Stimulated activated CD4-positive, alpha-beta T cell treated with anti-CD3 and anti-CD28 coated beads, TNF-alpha, amount 100 ng/mL, for 4 hours (primary cell): ENCODE data around the gene LRRC34.

ENCODE experiments used
- DNase-seq, 3 experiments: peaks; one replicate each; pipeline ENCODE4 v3.0.0-alpha.2; 2020; ENCODE audit warnings: low read depth in 3 of 3

Gene LRRC34

DNA sequence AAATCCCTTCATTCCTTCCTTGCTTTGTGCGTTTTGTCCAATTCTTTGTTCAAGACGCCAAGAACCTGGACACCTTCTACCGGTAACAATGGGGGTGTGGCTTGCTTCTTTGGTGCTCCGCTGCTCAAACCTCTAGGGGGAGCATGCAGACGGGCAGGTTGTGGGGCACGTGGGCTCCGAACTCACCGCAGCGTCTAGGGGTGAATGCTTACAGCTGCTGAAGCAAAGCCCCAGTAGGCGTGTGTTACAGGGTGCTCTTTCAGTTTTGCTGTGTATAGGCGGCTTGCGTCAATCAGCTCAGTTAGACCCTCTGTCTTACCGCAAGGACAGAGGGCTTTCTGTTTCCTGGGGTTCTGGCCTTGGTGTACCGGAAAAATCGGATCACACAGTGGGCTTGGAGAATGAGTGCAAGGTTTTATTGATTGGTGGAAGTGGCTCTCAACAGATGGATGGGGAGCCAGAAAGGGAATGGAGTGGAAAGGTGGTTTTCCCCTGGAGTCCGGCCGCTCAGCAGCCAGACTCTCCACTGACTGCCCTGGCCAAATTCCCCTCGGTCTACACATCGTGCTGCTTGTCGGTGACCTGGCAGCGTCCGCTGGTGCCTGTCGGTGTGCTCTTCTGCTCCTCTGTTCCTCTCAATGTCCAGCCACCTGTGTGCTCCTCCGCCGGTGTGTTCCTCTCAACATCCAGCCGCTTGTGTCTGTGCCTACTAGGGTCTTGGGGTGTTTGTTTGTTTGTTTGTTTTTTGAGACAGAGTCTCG, 1.2 kb upstream of the LRRC34 start:
- peak; percentile 26 to 66 (median 52) for DNase-seq

- DNase-seq = no peak
Measured at GRCh38 chr3:169813278-169813677, 574 bp upstream of the LRRC34 start.

DNA sequence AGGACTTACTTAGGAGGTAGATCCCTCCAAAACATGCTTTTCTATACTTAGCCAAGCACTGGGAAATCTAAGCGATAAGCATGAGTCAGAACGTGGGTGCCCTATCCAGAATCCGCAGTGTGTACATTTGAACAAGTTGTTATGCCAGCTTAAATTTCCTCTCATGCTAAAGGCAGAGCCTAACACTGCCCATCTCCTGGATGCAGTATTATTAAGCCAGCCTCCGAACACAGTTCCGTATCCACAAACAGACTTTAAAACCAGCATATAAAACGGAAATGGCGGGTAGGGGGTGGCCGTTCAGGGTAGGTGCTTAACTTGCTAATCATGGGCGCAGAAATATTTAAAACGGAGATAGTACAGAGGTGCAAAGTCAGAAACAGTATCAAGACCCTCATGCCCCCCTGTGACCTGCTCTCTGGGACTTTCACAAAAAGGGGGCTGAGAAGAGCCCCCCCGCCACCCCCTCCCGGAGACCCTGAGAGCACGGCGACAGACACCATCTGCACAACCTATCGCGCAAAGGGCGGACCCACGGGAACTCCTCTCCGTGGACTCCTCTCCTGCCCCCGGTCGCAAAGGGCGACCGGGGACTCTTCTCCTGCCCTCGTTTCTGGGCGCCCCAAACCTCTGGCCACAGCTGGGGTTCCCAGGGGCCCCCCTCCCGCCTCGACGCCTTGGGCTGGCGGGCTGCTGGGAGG, 923 bp downstream of the LRRC34 start:
- DNase-seq = no peak

GRCh38 chr3:169809230-169809795, 3.4 kb downstream of the LRRC34 start:
- no peak for DNase-seq

- no peak for DNase-seq
Measured at GRCh38 chr3:169804681-169805080, 8.0 kb downstream of the LRRC34 start.

- DNase-seq = no peak
Measured at GRCh38 chr3:169792359-169792758, 20.3 kb downstream of the LRRC34 start.

DNA sequence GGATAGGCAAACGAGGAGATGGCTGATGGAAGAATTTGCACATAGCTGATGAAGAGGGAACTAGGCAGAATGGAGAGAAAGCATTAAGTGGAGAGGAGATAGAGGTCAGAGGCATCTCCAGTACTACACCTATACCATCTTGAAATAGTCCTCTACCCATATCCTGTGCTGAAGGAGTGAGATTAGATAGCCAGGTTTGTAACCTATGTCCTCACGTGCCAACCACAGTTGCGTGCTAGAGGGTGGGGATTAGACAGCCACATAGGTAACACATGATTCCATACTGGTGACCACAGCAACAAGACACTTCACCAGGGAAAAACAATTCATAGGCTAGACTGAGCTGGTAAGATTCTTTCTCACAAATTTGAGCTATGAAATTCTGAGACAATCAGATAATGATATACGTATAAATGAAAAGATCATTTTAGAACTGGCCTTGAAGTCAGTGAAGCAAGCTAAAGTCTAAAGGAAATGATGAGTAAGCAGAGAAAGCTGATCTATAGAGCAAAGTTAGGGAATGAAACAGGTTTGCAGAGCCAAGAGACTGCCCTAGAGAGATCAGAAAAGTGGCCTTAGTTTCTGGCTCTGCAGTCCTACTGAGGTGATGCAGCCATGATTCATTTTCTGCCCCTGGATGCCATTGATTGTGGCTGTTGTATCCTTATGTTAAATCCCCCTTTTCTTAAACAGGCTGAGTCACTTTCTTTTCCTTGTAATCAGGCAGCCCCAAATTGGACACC, 21.8 kb downstream of the LRRC34 start:
- DNase-seq = no peak

DNA sequence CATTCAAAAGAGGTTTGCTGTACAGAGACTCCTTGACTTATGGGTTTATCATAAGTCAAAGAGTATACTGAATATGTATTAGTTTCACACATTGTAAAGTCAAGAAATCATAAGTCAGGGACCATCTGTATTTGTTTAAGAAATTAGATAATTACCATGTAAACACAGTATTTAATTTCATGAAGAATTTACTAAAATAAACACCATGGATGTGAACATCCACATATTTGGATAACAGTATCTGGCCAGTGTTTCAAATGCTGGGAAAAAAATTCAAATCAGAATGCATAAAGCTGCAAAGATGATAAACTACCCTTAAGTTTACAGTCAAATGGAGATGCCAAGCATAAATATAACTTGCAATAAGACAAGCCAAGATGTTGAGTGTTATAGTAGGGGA, 22.5 kb downstream of the LRRC34 start:
- DNase-seq = no peak

- DNase-seq = no peak
Measured at GRCh38 chr3:169787791-169788190, 24.9 kb downstream of the LRRC34 start.

- no peak for DNase-seq
Measured at GRCh38 chr3:169787120-169787519, 25.6 kb downstream of the LRRC34 start.

DNA sequence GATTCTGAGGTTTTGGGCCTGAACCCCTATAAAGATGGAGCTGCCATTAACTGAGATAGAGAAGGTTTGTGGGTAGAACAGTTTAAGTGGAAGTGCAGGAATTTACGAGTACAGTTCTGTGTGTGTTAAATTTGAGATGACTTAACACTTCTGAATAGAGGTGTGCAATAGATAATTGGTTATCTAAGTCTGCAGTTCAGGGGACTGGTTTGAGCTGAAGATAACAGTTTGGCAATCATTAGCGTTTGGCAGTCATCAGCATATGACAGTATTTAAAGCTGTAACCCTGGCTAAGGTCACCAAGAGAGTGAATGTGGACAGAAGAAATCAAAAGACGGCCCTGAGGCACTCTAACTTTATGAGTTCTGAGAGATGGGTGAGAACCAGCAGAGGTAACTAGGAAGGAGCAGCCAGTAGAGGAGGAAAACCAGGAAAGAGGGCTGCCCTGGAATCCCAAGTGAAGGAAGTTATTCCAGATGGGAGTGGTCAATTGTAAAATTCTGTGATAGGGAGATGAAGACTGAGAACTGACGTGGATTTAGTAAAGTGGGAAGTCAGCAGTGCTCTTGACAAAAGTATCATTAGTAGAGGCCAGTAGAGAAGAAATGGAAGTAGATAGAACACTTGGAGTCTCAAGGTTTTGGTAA, 31.4 kb downstream of the LRRC34 start:
- no peak for DNase-seq

- no peak for DNase-seq
Measured at GRCh38 chr3:169780742-169781141, 32.0 kb downstream of the LRRC34 start.

DNA sequence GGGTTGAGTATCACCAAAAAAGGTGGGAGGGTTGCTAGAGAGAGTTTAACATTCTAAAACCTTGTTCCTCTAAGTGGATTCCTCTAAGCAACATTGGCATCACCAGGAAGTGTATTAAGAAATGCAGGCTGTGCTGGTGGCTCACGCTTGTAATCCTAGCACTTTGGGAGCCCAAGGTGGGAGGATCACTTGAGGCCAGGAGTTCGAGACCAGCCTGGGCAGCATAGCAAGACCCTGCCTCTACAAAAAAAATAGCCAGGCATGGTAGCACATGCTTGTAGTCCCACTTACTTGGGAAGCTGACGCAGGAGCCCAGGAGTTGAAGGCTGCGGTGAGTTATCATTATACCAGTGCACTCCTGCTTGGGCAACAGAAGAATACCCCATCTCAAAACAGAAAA, 34.9 kb downstream of the LRRC34 start:
- DNase-seq = no peak

- DNase-seq = no peak
Measured at GRCh38 chr3:169774186-169774585, 38.5 kb downstream of the LRRC34 start.

DNA sequence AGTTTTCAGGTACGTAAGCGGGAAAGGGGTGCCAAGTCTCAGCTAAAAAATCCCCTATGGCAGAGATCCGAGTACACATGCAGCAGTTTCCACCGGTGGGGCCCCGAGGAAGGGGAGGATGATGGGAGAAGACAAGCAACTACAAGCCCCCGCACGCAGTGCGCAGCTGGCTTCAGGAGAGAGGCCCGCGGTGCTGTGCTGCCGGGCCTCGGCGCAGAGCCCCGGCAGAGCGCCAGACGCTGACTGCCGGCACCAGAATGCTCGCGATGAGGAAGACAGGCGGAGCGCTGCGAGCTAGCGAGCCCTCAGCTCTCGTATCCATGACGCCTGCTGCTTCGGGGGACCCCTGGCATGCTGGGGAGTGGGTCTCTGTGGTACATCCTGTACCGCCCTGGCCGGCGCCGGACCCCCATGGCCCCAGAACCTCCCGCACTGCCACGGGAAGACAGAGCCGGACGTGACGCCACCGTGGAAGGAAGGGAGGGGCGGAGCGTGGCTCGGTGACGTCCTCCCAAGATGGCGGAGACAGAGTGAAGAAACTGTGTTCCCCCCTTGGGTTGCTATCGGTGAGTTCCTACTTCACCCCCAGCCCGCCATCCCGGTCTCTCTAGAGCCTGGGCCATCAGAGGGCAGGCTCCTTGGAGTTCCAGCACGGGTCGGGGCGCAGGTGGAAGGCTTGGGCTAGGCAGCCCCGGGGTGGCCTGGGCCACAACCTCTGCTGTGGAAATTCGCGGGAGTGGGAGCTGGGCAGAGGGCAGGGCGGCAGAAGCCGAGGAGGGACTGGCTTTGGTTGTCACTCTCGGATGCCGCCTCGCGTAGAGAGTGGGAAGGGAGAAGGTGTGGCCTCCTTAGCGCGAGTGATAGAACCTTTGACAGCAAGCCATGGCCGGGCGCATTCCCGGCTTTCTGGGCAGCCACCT, 39.5 kb downstream of the LRRC34 start, which contains the start of gene MYNN:
MYNN (plus strand) TSS at position 500 of the 920 bp plus-strand sequence. CDS start 900 bp downstream, outside the sequence.
- DNase-seq = peak; percentile 86 to 88 (median 88)

- DNase-seq = peak in 1 of 3 experiments; percentile 37
Measured at GRCh38 chr3:169772305-169772896, 40.3 kb downstream of the LRRC34 start.

GRCh38 chr3:169771497-169772304, 41.0 kb downstream of the LRRC34 start:
- peak; percentile 18 to 36 (median 30) for DNase-seq

DNA sequence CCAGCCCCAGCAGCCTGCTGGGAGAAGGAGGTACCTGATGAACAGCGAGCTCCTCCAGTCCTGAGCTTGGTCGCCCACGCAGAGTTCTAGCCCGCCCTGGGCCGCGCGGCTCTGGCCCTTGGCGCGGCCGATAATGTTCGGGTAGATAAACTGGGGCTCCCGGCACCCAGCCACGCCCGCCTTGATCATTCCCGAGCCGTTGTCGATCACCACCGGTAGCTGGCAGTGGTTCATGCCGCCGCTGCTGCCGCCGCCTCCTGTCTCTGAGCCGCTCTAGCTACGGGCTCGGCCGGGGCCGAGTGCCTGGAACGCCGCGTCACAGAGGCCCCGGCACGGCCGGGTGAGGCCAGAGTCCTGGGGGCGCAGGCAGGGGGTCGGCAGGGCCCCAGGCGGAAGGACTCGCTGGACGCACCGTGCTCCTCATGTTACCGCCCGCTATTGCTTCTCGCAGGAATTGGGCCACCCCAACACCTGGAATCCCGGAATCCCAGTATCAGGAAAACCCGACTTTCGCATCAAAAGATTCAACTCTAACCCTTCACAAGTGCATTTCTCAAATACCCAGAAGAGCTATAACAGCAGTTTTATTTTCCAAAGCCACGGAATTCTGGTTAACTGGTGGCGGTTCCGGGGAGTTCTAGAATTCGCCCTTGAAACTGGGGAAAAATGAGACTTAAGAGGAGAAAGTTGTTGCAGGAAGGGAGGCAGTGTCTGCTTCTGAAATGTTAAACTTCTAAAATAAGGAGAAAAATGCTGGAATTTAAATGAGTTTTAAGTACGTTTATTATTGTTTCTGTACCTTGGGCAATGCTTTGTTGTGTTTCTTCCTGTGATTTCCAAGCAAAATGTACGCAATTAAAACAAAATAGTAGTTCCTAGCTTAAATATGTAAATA, 43.2 kb downstream of the LRRC34 start, which contains the start of gene ACTRT3:
ACTRT3 (minus strand) TSS at position 275 of the 895 bp plus-strand sequence; CDS start at position 234, 41 bp downstream.
- DNase-seq = peak; percentile 37 to 44 (median 38)
